DND-41 (cell line): ENCODE results near the gene RNU5D-1.

ENCODE experiments used
- ATAC-seq: fragments of 200-7000 bp; cut with Tn5 transposase; 3 replicates; pipeline ENCODE4 v1.9.1; 2021; ENCODE audit warnings: low read depth; ENCODE audit not compliant: insufficient read depth
- DNase-seq: peaks from one replicate; pipeline ENCODE4 v3.0.0-alpha.2; 2020
- H2AFZ ChIP-seq: 2 replicates; pipeline ENCODE4 v1.6.0; 2012; ENCODE audit warnings: low read depth, low read length
- H3K27ac ChIP-seq: 2 replicates; pipeline ENCODE4 v1.5.1; 2012; ENCODE audit warnings: low read length, inconsistent platforms
- H3K27me3 ChIP-seq: fragments of 200-600 bp; sonication (generic); 2 replicates; pipeline ENCODE4 v1.6.0; 2012; ENCODE audit warnings: low read length, mild to moderate bottlenecking, inconsistent platforms; ENCODE audit not compliant: insufficient read depth, poor library complexity
- H3K36me3 ChIP-seq: 2 replicates; pipeline ENCODE4 v1.5.1; 2012; ENCODE audit warnings: low read length, inconsistent platforms; ENCODE audit not compliant: insufficient read depth
- H3K4me1 ChIP-seq: 2 replicates; pipeline ENCODE4 v1.5.1; 2012; ENCODE audit warnings: mild to moderate bottlenecking, low read length; ENCODE audit not compliant: insufficient read depth
- H3K4me2 ChIP-seq: 2 replicates; pipeline ENCODE4 v1.6.0; 2012; ENCODE audit warnings: mild to moderate bottlenecking, moderate library complexity, low read length, inconsistent platforms; ENCODE audit not compliant: insufficient read depth
- H3K4me3 ChIP-seq, 2 experiments: fragments of 200-600 bp in 1 of 2; shearing (Covaris generic) in 1 of 2; 2 replicates each; pipeline ENCODE4 v1.5.1; 2012 to 2016; ENCODE audit warnings: inconsistent platforms in 2 of 2, low read length in 2 of 2, mild to moderate bottlenecking in 2 of 2, low read depth in 1 of 2, moderate library complexity in 1 of 2
- H3K79me2 ChIP-seq: 2 replicates; pipeline ENCODE4 v1.6.0; 2012; ENCODE audit warnings: low read length, inconsistent platforms; ENCODE audit not compliant: insufficient read depth
- H3K9ac ChIP-seq: 2 replicates; pipeline ENCODE4 v1.6.0; 2012; ENCODE audit warnings: low read depth, mild to moderate bottlenecking, inconsistent platforms, low read length, moderate library complexity
- H3K9me3 ChIP-seq: 2 replicates; pipeline ENCODE4 v1.5.1; 2012; ENCODE audit warnings: low read length, moderate library complexity, mild to moderate bottlenecking, inconsistent platforms; ENCODE audit not compliant: insufficient read depth, severe bottlenecking
- H4K20me1 ChIP-seq: 2 replicates; pipeline ENCODE4 v1.6.0; 2012; ENCODE audit warnings: low read length; ENCODE audit not compliant: insufficient read depth
- EZH2 ChIP-seq: IDR thresholded peaks from 3 replicates; pipeline ENCODE4 v1.6.1; 2012; ENCODE audit warnings: borderline replicate concordance, low read depth, mild to moderate bottlenecking, moderate library complexity, low read length, inconsistent platforms; ENCODE audit not compliant: severe bottlenecking
- TF ChIP-seq, protein P1 (sequence below): IDR thresholded peaks from 2 replicates; pipeline ENCODE4 v1.5.1; 2012; ENCODE audit warnings: borderline replicate concordance, low read length, moderate library complexity, mild to moderate bottlenecking; ENCODE audit not compliant: poor library complexity, severe bottlenecking; ENCODE audit errors: extremely low read depth

Gene RNU5D-1

DNA sequence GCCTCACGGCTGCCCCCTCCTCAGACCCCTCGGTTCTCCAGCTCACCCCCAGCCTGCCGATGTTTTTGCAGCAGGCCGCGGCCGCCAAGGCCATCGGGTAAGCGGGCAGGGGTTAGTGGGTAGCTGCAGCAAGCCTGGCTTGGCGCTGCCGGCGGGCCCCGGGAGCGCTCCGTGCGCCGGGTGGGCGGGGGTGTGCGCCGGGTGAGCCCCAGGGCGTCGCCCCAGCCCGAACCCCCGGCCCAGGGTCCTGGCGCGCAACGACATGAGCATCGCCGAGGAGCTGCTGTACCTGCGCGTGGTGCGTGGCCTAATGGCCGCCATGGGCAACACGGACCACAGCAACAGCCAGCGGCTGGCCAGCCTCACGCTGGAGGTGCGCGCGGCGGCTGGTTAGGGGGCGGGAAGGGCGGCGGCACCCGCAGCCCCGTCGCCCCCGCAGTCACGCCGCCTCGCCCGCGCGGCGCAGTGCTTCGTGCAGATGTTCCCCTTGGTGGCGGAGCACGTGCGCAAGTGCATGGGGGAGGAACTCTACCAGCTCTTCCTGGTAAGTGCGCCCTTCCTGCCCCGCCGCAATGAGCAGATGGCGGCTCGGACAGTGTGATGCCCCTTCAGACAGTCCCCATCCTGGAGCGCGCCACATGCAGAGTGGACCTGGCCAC is 6.5 kb downstream of the RNU5D-1 start:
- Histone ChIP-seq H3K27me3 (no peaks in the 10 kb centered on the region), H3K9me3 (no peaks in the 10 kb centered on the region), H3K4me1 (peaks cover 8% of the 10 kb centered on the region; the same call in 1 of the 2 replicates), H3K36me3 (no peaks in the 10 kb centered on the region), H3K79me2 (no peaks in the 10 kb centered on the region), H3K27ac (no peak overlapping the region), H4K20me1 (no peaks in the 10 kb centered on the region), H2AFZ (no peak overlapping the region), H3K9ac (no peak overlapping the region), H3K4me2 (no peak overlapping the region), H3K4me3 (no peak overlapping the region)
- ATAC-seq (no peak), DNase-seq (no peak)
- TF ChIP-seq EZH2 = no peak
- TF ChIP-seq, protein P1, sequence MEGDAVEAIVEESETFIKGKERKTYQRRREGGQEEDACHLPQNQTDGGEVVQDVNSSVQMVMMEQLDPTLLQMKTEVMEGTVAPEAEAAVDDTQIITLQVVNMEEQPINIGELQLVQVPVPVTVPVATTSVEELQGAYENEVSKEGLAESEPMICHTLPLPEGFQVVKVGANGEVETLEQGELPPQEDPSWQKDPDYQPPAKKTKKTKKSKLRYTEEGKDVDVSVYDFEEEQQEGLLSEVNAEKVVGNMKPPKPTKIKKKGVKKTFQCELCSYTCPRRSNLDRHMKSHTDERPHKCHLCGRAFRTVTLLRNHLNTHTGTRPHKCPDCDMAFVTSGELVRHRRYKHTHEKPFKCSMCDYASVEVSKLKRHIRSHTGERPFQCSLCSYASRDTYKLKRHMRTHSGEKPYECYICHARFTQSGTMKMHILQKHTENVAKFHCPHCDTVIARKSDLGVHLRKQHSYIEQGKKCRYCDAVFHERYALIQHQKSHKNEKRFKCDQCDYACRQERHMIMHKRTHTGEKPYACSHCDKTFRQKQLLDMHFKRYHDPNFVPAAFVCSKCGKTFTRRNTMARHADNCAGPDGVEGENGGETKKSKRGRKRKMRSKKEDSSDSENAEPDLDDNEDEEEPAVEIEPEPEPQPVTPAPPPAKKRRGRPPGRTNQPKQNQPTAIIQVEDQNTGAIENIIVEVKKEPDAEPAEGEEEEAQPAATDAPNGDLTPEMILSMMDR = no peak

DNA sequence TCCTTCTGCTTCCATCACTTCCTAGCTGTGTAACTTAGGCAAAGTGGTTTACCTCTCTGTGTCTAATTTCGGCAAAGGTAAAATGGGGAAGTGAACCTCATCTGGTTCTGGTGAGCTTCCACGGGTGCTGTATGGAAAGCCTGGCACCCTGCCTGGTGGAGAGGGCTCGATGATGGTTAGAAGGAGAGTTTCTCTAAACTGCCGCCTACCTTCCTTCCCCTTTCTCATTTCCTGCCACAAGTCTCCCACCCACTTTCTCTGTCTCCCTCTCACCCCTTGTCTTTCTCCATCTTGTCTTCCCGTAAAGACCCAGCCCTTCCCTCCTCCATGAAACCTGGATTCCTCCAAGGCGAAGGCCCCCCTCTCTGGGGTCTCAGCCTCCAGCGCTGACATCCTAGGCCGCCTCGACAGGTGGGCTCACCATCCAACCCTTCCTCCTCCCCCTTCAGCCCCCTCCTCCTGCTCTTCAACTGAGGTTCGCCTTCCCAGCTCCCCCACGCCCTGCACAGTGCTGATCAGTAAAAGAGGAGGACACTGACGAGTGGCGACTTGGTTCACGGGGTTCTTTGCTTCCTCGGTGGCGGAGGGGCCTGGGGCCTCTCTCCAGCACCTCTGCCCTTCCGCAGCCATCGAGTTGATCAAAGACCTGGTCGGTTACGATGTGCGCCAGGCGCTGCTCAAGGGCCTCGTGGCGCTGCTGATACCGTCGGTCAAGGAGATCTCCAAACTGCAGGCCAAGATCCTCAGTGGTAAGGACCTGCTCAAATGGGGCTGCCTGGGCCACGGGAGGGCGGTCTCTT is 7.3 kb downstream of the RNU5D-1 start:
- Histone ChIP-seq H4K20me1 (no peaks in the 10 kb centered on the region), H3K27me3 (no peaks in the 10 kb centered on the region), H3K36me3 (no peaks in the 10 kb centered on the region), H3K79me2 (no peaks in the 10 kb centered on the region), H3K4me2 (no peak overlapping the region), H2AFZ (no peak overlapping the region), H3K9ac (no peak overlapping the region), H3K27ac (no peak overlapping the region), H3K9me3 (no peaks in the 10 kb centered on the region), H3K4me3 (no peak overlapping the region), H3K4me1 (peaks cover 3% of the 10 kb centered on the region; the same call in 1 of the 2 replicates)
- ATAC-seq = no peak
- DNase-seq = no peak
- TF ChIP-seq EZH2 = no peak
- TF ChIP-seq, protein P1 = no peak

DNA sequence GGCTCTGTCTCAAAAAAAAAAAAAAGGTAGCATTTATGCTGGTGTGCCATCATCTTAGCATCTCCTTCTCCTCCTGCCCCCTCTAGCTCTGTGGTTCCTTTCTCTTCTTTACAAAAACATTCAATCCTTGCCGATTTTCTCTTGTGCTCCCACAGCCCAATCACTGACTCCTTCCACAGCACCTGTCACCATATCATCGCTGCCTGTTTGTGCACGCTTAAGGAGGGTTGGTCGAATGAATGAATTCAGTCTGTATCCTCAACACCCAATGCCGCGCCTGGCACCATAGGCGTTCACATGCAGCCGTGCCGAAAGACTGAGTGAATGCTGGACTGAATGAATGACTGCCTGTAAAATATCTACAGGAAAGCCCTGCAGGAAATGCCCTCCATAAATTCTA is 7.9 kb downstream of the RNU5D-1 start:
- Histone ChIP-seq H3K27ac (no peak overlapping the region), H2AFZ (no peak overlapping the region), H3K4me3 (no peak overlapping the region), H3K79me2 (no peaks in the 10 kb centered on the region), H3K4me2 (no peak overlapping the region), H3K36me3 (no peaks in the 10 kb centered on the region), H4K20me1 (no peaks in the 10 kb centered on the region), H3K27me3 (no peaks in the 10 kb centered on the region), H3K4me1 (peaks cover 3% of the 10 kb centered on the region; the same call in 1 of the 2 replicates), H3K9me3 (no peaks in the 10 kb centered on the region), H3K9ac (no peak overlapping the region)
- DNase-seq (no peak), ATAC-seq (no peak)
- TF ChIP-seq, protein P1 = no peak
- no peak for TF ChIP-seq EZH2
